Uterus (tissue), 4 donors: ENCODE measurements around the gene CDC42BPA. TPM values are rescaled to one million over a fixed set of nuclear protein-coding genes. Genes with fewer than 3 reads are reported as not detected.

ENCODE experiments used
- DNase-seq, 2 donors: peaks; one replicate each; pipeline ENCODE4 v3.0.0-alpha.2; 2019 to 2020
- H3K27ac ChIP-seq, 2 donors: fragments of 200-600 bp; sonication (generic); 1 replicate in 1 of 2; 2 replicates in 1 of 2; pipeline ENCODE4 v1.5.1; 2016 to 2018
- H3K27me3 ChIP-seq, 2 donors: fragments of 200-600 bp; sonication (generic); one replicate each; pipeline ENCODE4 v1.5.1; 2018 to 2019; ENCODE audit warnings: control low read depth in 1 of 2
- H3K36me3 ChIP-seq, 2 donors: fragments of 200-600 bp; sonication (generic); one replicate each; pipeline ENCODE4 v1.5.1; 2019; ENCODE audit warnings: control low read depth in 1 of 2
- H3K4me1 ChIP-seq, 2 donors: fragments of 200-600 bp; sonication (generic); one replicate each; pipeline ENCODE4 v1.5.1; 2018 to 2019; ENCODE audit warnings: control low read depth in 1 of 2
- H3K4me3 ChIP-seq, 2 donors: fragments of 200-600 bp; sonication (generic); 1 replicate in 1 of 2; 2 replicates in 1 of 2; pipeline ENCODE4 v1.5.1; 2018 to 2019; ENCODE audit warnings: mild to moderate bottlenecking in 1 of 2
- H3K9me3 ChIP-seq, 2 donors: fragments of 200-600 bp; sonication (generic); one replicate each; pipeline ENCODE4 v1.5.1; 2019; ENCODE audit warnings: control low read depth in 1 of 2
- CTCF ChIP-seq, 4 experiments: fragments of 200-600 bp in 2 of 4; fragments of 450-650 bp in 2 of 4; sonication (generic) in 2 of 4; IDR thresholded peaks; one replicate each; pipeline ENCODE4 v1.5.1; 2016 to 2019; ENCODE audit warnings: antibody characterized with exemption in 4 of 4, mild to moderate bottlenecking in 2 of 4, moderate library complexity in 1 of 4
- POLR2A ChIP-seq, 2 donors: fragments of 450-650 bp; IDR thresholded peaks; one replicate each; pipeline ENCODE4 v1.6.1; 2016; ENCODE audit warnings: antibody characterized with exemption in 2 of 2, mild to moderate bottlenecking in 1 of 2, moderate library complexity in 1 of 2
- intact Hi-C: fragments of 100-400 bp; cut with DNase I; formaldehyde crosslinking; loops from one replicate; pipeline ENCODE4 v1.15.1; 2023; ENCODE audit warnings: low total_unique reads
- total RNA-seq, 4 donors: library from RNA; depleted of rRNA in 3 of 4; stranded (reverse); fragments of >200 nt in 3 of 4; gene quantifications; one replicate each; pipeline versions ENCODE4 v1.1.0 to v1.2.4, GENCODE V29; 2014 to 2023
- donor health status: DM: yes; HTN: yes; CAD: no.

CDC42BPA gene
- total RNA-seq, 4 donors from 2014 or later = 32.9 to 116 (median 55.2) TPM

GRCh38 chr1:226987623-226988333 is 330.5 kb downstream of the CDC42BPA start:
- H3K9me3 ChIP-seq = no peaks in the 10 kb centered on the region
- H3K36me3 ChIP-seq = no peaks in the 10 kb centered on the region
- TF ChIP-seq CTCF (IDR thresholded peaks at IDR 0.05) (no peak), POLR2A (IDR thresholded peaks at IDR 0.05) (no peak)
- H3K27ac ChIP-seq = no peak overlapping the region
- H3K4me1 ChIP-seq = no peaks in the 10 kb centered on the region
- H3K27me3 ChIP-seq = no peaks in the 10 kb centered on the region
- no peak overlapping the region for H3K4me3 ChIP-seq
- no peak for DNase-seq
- intact Hi-C loops = no loop called here

- DNase-seq = no peak
- H3K27me3 ChIP-seq = no peaks in the 10 kb centered on the region
- no peak overlapping the region for H3K4me3 ChIP-seq
- no peaks in the 10 kb centered on the region for H3K9me3 ChIP-seq
- intact Hi-C loops = no loop called here
- H3K4me1 ChIP-seq = no peaks in the 10 kb centered on the region
- H3K36me3 ChIP-seq = no peaks in the 10 kb centered on the region
- no peak overlapping the region for H3K27ac ChIP-seq
- TF ChIP-seq CTCF (IDR thresholded peaks at IDR 0.05) (no peak), POLR2A (IDR thresholded peaks at IDR 0.05) (no peak)
Observed at GRCh38 chr1:226987179-226987536, 331.1 kb downstream of the CDC42BPA start.

GRCh38 chr1:226986496-226987178 is 331.7 kb downstream of the CDC42BPA start:
- intact Hi-C loops = no loop called here
- Histone ChIP-seq H3K9me3 (no peaks in the 10 kb centered on the region), H3K27me3 (no peaks in the 10 kb centered on the region), H3K27ac (no peak overlapping the region), H3K4me1 (no peaks in the 10 kb centered on the region), H3K36me3 (no peaks in the 10 kb centered on the region), H3K4me3 (no peak overlapping the region)
- no peak for DNase-seq
- no peak for TF ChIP-seq CTCF (IDR thresholded peaks at IDR 0.05)
- TF ChIP-seq POLR2A (IDR thresholded peaks at IDR 0.05) = no peak

GRCh38 chr1:226985839-226986463 is 332.3 kb downstream of the CDC42BPA start:
- H3K4me1 ChIP-seq = no peaks in the 10 kb centered on the region
- intact Hi-C loops = no loop called here
- H3K36me3 ChIP-seq = no peaks in the 10 kb centered on the region
- no peak overlapping the region for H3K27ac ChIP-seq
- H3K27me3 ChIP-seq = no peaks in the 10 kb centered on the region
- H3K4me3 ChIP-seq = no peak overlapping the region
- no peaks in the 10 kb centered on the region for H3K9me3 ChIP-seq
- no peak for TF ChIP-seq POLR2A (IDR thresholded peaks at IDR 0.05)
- no peak for TF ChIP-seq CTCF (IDR thresholded peaks at IDR 0.05)
- no peak for DNase-seq

- DNase-seq = no peak
Observed at GRCh38 chr1:226985239-226985838, 333.0 kb downstream of the CDC42BPA start.

More at GRCh38 chr1:226985239-226985838, 333.0 kb downstream of the CDC42BPA start:
- Histone ChIP-seq H3K36me3 (no peaks in the 10 kb centered on the region), H3K9me3 (no peaks in the 10 kb centered on the region), H3K4me3 (no peak overlapping the region), H3K27ac (no peak overlapping the region), H3K4me1 (no peaks in the 10 kb centered on the region), H3K27me3 (no peaks in the 10 kb centered on the region)
- intact Hi-C loops = no loop called here
- TF ChIP-seq POLR2A (IDR thresholded peaks at IDR 0.05) (no peak), CTCF (IDR thresholded peaks at IDR 0.05) (no peak)
